CD8-positive, alpha-beta memory T cell (primary cell): ENCODE measurements around the gene RNF150. TPM values are rescaled to one million over a fixed set of nuclear protein-coding genes. Genes with fewer than 3 reads are reported as not detected.

ENCODE experiments used
- CTCF ChIA-PET: fragments of 350-600 bp; sonication (Branson Sonifier 250); formaldehyde crosslinking; loops from one replicate; lab custom pipeline; 2021; ENCODE audit warnings: antibody characterized with exemption; lab: Charles Lee
- POLR2A ChIA-PET: fragments of 350-600 bp; sonication (Branson Sonifier 250); formaldehyde crosslinking; loops from one replicate; lab custom pipeline; 2021; ENCODE audit warnings: antibody characterized with exemption; lab: Charles Lee
- DNase-seq, 5 donors: peaks; one replicate each; pipeline versions ENCODE4 v3.0.0 to v3.0.0-alpha.2; 2020 to 2022; ENCODE audit warnings: mixed read lengths in 1 of 5
- H3K27ac ChIP-seq: one replicate; pipeline ENCODE4 v1.7.0; 2013; ENCODE audit warnings: low read depth, mild to moderate bottlenecking, low read length, moderate library complexity
- H3K27me3 ChIP-seq: 2 replicates; pipeline ENCODE4 v1.7.0; 2013; ENCODE audit warnings: low read length, mild to moderate bottlenecking; ENCODE audit not compliant: insufficient read depth, poor library complexity, severe bottlenecking
- H3K36me3 ChIP-seq: 2 replicates; pipeline ENCODE4 v1.7.0; 2013; ENCODE audit warnings: mild to moderate bottlenecking, low read length, moderate library complexity; ENCODE audit not compliant: insufficient read depth
- H3K4me1 ChIP-seq: 2 replicates; pipeline ENCODE4 v1.7.0; 2013; ENCODE audit warnings: mild to moderate bottlenecking, low read length, moderate library complexity; ENCODE audit not compliant: insufficient read depth
- H3K4me3 ChIP-seq: 2 replicates; pipeline ENCODE4 v1.7.0; 2013; ENCODE audit warnings: mild to moderate bottlenecking, low read length
- H3K9me3 ChIP-seq: 2 replicates; pipeline ENCODE4 v1.7.0; 2013; ENCODE audit warnings: mild to moderate bottlenecking, low read length
- H3K27ac Mint-ChIP-seq, 8 donors: one replicate each; pipeline ENCODE4 v1.8.0; 2020 to 2021; ENCODE audit warnings: mixed read lengths in 8 of 8, mild to moderate bottlenecking in 6 of 8, inconsistent platforms in 3 of 8, moderate library complexity in 3 of 8
- H3K27me3 Mint-ChIP-seq, 2 donors: one replicate each; pipeline ENCODE4 v1.8.0; 2020 to 2021; ENCODE audit warnings: mixed read lengths in 2 of 2, mild to moderate bottlenecking in 1 of 2, moderate library complexity in 1 of 2
- H3K36me3 Mint-ChIP-seq, 3 donors: one replicate each; pipeline ENCODE4 v1.8.0; 2020 to 2021; ENCODE audit warnings: mixed read lengths in 3 of 3, inconsistent platforms in 1 of 3, mild to moderate bottlenecking in 1 of 3
- H3K4me1 Mint-ChIP-seq, 3 donors: one replicate each; pipeline ENCODE4 v1.8.0; 2020 to 2021; ENCODE audit warnings: mixed read lengths in 3 of 3, inconsistent platforms in 1 of 3, mild to moderate bottlenecking in 1 of 3
- H3K4me3 Mint-ChIP-seq, 7 donors: one replicate each; pipeline ENCODE4 v1.8.0; 2020 to 2021; ENCODE audit warnings: mixed read lengths in 7 of 7, mild to moderate bottlenecking in 6 of 7, moderate library complexity in 4 of 7, inconsistent platforms in 2 of 7
- H3K9me3 Mint-ChIP-seq, 5 donors: one replicate each; pipeline ENCODE4 v1.8.0; 2020 to 2022; ENCODE audit warnings: mixed read lengths in 5 of 5, mild to moderate bottlenecking in 3 of 5, moderate library complexity in 2 of 5, inconsistent platforms in 1 of 5
- polyA plus RNA-seq: library from polyadenylated mRNA; unstranded; fragments of 300-500 nt; fragmentation: Illumina TruSeq; gene quantifications from one replicate; pipeline ENCODE4 v1.2.3, GENCODE V29; 2021
- total RNA-seq, 2 experiments: library from RNA; stranded (reverse); gene quantifications; one replicate each; pipeline ENCODE4 v1.2.3, GENCODE V29; 2021

Gene RNF150
- total and polyA plus RNA-seq, 3 experiments from 2014 or later: not detected

- no peaks in the 10 kb centered on the region for H3K27me3 ChIP-seq
- no peaks in the 10 kb centered on the region for H3K36me3 ChIP-seq
- ChIA-PET CTCF (no interaction called here), POLR2A (no interaction called here)
- peaks cover 0 to 2% of the 10 kb centered on the region in 2 donors for H3K27me3 Mint-ChIP-seq
- H3K4me1 Mint-ChIP-seq: no peaks in the 10 kb centered on the region
- no peak overlapping the region for H3K4me3 ChIP-seq
- no peak for DNase-seq
- H3K4me1 ChIP-seq: no peaks in the 10 kb centered on the region
- no peak overlapping the region for H3K4me3 Mint-ChIP-seq
- no peaks in the 10 kb centered on the region for H3K36me3 Mint-ChIP-seq
- no peaks in the 10 kb centered on the region for H3K9me3 ChIP-seq
- no peak overlapping the region for H3K27ac ChIP-seq
- H3K27ac Mint-ChIP-seq: no peak overlapping the region
- no peaks in the 10 kb centered on the region for H3K9me3 Mint-ChIP-seq
These were observed 87.4 kb downstream of the RNF150 start for GRCh38 chr4:141045848-141046247.

- CTCF ChIA-PET: no interaction called here
These were observed 92.2 kb downstream of the RNF150 start for GRCh38 chr4:141041021-141041476.

DNA sequence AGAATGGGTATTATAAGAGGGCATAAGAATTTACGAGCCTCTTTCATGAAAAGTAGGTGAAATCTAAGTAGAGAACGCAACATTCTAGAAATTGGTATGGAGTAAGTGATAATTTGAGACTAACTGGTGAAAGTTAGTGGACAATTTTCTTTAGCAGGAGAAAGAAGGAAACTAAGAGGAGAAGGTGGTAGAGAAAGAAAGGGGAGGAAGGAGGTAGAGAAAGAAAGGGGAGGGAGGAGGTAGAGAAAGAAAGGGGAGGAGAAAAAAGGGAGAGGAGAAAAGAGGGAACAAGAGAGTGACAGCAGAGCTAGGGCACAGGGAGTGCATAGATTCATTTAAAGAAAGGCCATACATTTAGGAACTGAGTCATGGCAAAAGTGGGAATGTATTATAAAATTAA, 94.1 kb downstream of the RNF150 start:
- DNase-seq: no peak
- Mint-ChIP-seq H3K9me3 (no peaks in the 10 kb centered on the region), H3K4me1 (no peaks in the 10 kb centered on the region), H3K4me3 (no peak overlapping the region), H3K36me3 (no peaks in the 10 kb centered on the region), H3K27me3 (peaks cover 0 to 2% of the 10 kb centered on the region in 2 donors), H3K27ac (no peak overlapping the region)
- no peak overlapping the region for H3K4me3 ChIP-seq
- H3K36me3 ChIP-seq: no peaks in the 10 kb centered on the region
- no peaks in the 10 kb centered on the region for H3K4me1 ChIP-seq
- CTCF ChIA-PET: no interaction called here
- no peaks in the 10 kb centered on the region for H3K27me3 ChIP-seq
- H3K27ac ChIP-seq: no peak overlapping the region
- no peaks in the 10 kb centered on the region for H3K9me3 ChIP-seq
- POLR2A ChIA-PET: no interaction called here

More at GRCh38 chr4:141041021-141041476, 92.2 kb downstream of the RNF150 start:
- POLR2A ChIA-PET: no interaction called here
- no peak for DNase-seq
- Mint-ChIP-seq H3K27ac (no peak overlapping the region), H3K4me1 (no peaks in the 10 kb centered on the region), H3K36me3 (no peaks in the 10 kb centered on the region), H3K4me3 (no peak overlapping the region), H3K27me3 (peaks cover 0 to 2% of the 10 kb centered on the region in 2 donors), H3K9me3 (no peaks in the 10 kb centered on the region)
- Histone ChIP-seq H3K36me3 (no peaks in the 10 kb centered on the region), H3K9me3 (no peaks in the 10 kb centered on the region), H3K4me1 (no peaks in the 10 kb centered on the region), H3K27ac (no peak overlapping the region), H3K27me3 (no peaks in the 10 kb centered on the region), H3K4me3 (no peak overlapping the region)

DNA sequence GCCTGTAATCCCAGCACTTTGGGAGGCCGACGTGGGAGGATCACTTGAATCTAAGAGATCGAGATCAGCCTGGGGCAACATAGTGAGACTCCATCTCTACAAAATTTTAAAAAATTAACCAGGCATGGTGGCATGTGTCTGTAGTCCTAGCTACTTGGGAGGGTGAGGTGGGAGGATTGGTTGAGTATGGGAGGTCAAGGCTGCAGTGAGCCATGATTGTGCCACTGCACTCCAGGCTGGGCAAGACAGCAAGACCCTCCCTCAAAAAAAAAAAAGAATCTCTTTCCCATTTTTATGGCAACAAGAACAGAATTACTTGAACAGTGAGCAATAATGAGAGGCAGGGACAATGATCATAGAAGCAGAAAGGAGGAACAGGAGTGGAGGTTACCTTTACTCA, 94.8 kb downstream of the RNF150 start:
- Mint-ChIP-seq H3K27me3 (peaks cover 0 to 2% of the 10 kb centered on the region in 2 donors), H3K27ac (no peak overlapping the region), H3K9me3 (no peaks in the 10 kb centered on the region), H3K36me3 (no peaks in the 10 kb centered on the region), H3K4me1 (no peaks in the 10 kb centered on the region), H3K4me3 (no peak overlapping the region)
- H3K27ac ChIP-seq: no peak overlapping the region
- H3K27me3 ChIP-seq: no peaks in the 10 kb centered on the region
- H3K4me3 ChIP-seq: no peak overlapping the region
- DNase-seq: no peak
- H3K9me3 ChIP-seq: no peaks in the 10 kb centered on the region
- H3K4me1 ChIP-seq: no peaks in the 10 kb centered on the region
- CTCF ChIA-PET: no interaction called here
- H3K36me3 ChIP-seq: no peaks in the 10 kb centered on the region
- POLR2A ChIA-PET: no interaction called here

DNA sequence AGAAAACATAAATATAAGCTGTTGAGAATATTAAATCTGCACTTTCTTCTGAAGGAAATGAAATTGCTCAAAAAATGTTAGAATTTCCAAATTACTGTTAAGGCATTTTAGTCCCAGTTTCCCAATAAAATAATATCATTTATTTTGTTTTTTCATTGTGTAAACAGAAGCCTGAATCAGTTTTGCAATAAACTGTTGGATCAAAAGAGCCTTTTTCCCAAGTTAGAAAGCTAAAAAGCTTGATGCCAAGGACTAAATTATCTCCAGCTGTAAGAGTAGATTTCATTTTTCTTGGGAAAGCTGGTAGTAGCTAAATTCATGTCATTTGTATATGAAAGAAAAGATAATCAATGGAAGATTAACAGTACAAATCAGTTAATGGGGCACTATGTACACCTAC, 95.8 kb downstream of the RNF150 start:
- Histone ChIP-seq H3K27me3 (no peaks in the 10 kb centered on the region), H3K27ac (no peak overlapping the region), H3K36me3 (no peaks in the 10 kb centered on the region), H3K9me3 (no peaks in the 10 kb centered on the region), H3K4me1 (no peaks in the 10 kb centered on the region), H3K4me3 (no peak overlapping the region)
- POLR2A ChIA-PET: no interaction called here
- Mint-ChIP-seq H3K27me3 (peaks cover 0 to 2% of the 10 kb centered on the region in 2 donors), H3K4me3 (no peak overlapping the region), H3K9me3 (no peaks in the 10 kb centered on the region), H3K27ac (no peak overlapping the region), H3K36me3 (no peaks in the 10 kb centered on the region), H3K4me1 (no peaks in the 10 kb centered on the region)
- no peak for DNase-seq
- CTCF ChIA-PET: no interaction called here

GRCh38 chr4:141036786-141037185, 96.5 kb downstream of the RNF150 start:
- no peak overlapping the region for H3K27ac ChIP-seq
- DNase-seq: no peak
- no peaks in the 10 kb centered on the region for H3K27me3 ChIP-seq
- Mint-ChIP-seq H3K4me3 (no peak overlapping the region), H3K27ac (no peak overlapping the region), H3K27me3 (peaks cover 0 to 2% of the 10 kb centered on the region in 2 donors), H3K36me3 (no peaks in the 10 kb centered on the region), H3K4me1 (no peaks in the 10 kb centered on the region), H3K9me3 (no peaks in the 10 kb centered on the region)
- CTCF ChIA-PET: no interaction called here
- no peaks in the 10 kb centered on the region for H3K9me3 ChIP-seq
- POLR2A ChIA-PET: no interaction called here
- H3K36me3 ChIP-seq: no peaks in the 10 kb centered on the region
- H3K4me1 ChIP-seq: no peaks in the 10 kb centered on the region
- no peak overlapping the region for H3K4me3 ChIP-seq

DNA sequence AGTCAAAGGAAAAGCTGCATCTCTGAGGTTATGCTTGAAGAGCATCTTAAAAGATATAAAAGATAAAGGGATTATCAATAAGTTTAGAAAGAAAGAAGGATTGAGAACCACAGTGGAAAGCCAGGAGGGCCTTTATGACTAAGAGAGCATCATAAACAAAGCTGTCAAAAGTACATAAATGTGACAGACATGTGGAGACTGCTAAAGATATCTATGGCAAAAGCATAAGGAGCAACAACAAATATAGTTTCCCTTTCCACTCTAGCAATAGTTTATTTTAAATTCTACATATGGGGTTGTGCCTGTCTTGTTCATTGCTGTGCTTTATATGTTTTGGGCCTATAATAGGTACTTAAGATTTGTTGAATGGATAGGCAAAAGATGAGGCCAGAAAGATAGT, 97.3 kb downstream of the RNF150 start:
- Histone ChIP-seq H3K36me3 (no peaks in the 10 kb centered on the region), H3K4me1 (no peaks in the 10 kb centered on the region), H3K27me3 (no peaks in the 10 kb centered on the region), H3K4me3 (no peak overlapping the region), H3K27ac (no peak overlapping the region), H3K9me3 (no peaks in the 10 kb centered on the region)
- H3K9me3 Mint-ChIP-seq: no peaks in the 10 kb centered on the region
- H3K27me3 Mint-ChIP-seq: peaks cover 0 to 2% of the 10 kb centered on the region in 2 donors
- no peak overlapping the region for H3K4me3 Mint-ChIP-seq
- H3K27ac Mint-ChIP-seq: no peak overlapping the region
- no peak for DNase-seq
- ChIA-PET POLR2A (no interaction called here), CTCF (no interaction called here)
- H3K36me3 Mint-ChIP-seq: no peaks in the 10 kb centered on the region
- H3K4me1 Mint-ChIP-seq: no peaks in the 10 kb centered on the region

DNA sequence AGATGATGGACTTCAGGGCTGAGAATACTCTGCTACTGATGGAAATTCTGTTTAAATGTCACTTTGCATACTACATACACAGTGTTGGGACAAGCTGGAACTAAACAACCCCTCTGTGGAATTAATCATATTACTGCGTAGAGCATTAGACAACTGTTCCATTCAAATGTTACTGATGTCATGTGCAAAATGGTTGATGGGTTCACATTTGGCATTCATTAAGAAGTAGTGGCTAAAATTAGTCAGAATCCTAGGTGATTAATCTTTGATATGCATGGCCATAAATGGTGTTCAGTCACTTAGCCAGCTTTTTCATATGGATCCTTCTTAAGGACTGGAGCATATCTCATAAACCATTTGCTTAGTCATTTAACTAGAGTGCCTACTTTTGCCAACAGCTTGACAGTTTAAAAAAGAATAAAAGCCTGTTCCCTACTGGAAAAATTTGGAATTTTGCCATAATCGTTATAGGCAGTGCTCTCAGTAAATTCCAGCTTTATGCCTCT, 105.2 kb downstream of the RNF150 start:
- H3K36me3 Mint-ChIP-seq: no peaks in the 10 kb centered on the region
- ChIA-PET CTCF (no interaction called here), POLR2A (no interaction called here)

More for the DNA sequence above, 105.2 kb downstream of the RNF150 start:
- Histone ChIP-seq H3K4me1 (no peaks in the 10 kb centered on the region), H3K27ac (no peak overlapping the region), H3K4me3 (no peak overlapping the region), H3K36me3 (no peaks in the 10 kb centered on the region), H3K9me3 (no peaks in the 10 kb centered on the region), H3K27me3 (no peaks in the 10 kb centered on the region)
- DNase-seq: no peak
- Mint-ChIP-seq H3K27me3 (no peaks in the 10 kb centered on the region), H3K9me3 (peaks cover 0 to 3% (median 0%) of the 10 kb centered on the region in 5 donors), H3K4me3 (no peak overlapping the region), H3K4me1 (no peaks in the 10 kb centered on the region), H3K27ac (no peak overlapping the region)
